Astrocyte (in vitro differentiated cells and primary cell): Measurements from ENCODE around the gene CDKAL1. TPM values are rescaled to one million over a fixed set of nuclear protein-coding genes. Genes with fewer than 3 reads are reported as not detected.

Experiments
- DNase-seq: peaks from one replicate; pipeline ENCODE4 v3.0.0-alpha.2; 2010; ENCODE audit warnings: low read depth
- FAIRE-seq: peaks from 2 replicates; lab custom pipeline; 2011; peaks lifted over from hg19 to GRCh38; lab: Jason Lieb, UNC
- H2AFZ ChIP-seq: 2 replicates; pipeline ENCODE4 v1.6.0; 2012; ENCODE audit warnings: low read depth, low read length, inconsistent platforms
- H3K27ac ChIP-seq: 2 replicates; pipeline ENCODE4 v1.5.1; 2011; ENCODE audit warnings: low read depth, low read length, inconsistent platforms
- H3K27me3 ChIP-seq: 2 replicates; pipeline ENCODE4 v1.6.0; 2011; ENCODE audit warnings: low read length, inconsistent platforms; ENCODE audit not compliant: insufficient read depth
- H3K36me3 ChIP-seq: 2 replicates; pipeline ENCODE4 v1.5.1; 2011; ENCODE audit warnings: low read length, inconsistent platforms; ENCODE audit not compliant: insufficient read depth
- H3K4me1 ChIP-seq: 2 replicates; pipeline ENCODE4 v1.5.1; 2011; ENCODE audit warnings: low read length, inconsistent platforms; ENCODE audit not compliant: insufficient read depth
- H3K4me2 ChIP-seq: 2 replicates; pipeline ENCODE4 v1.6.0; 2012; ENCODE audit warnings: low read length, inconsistent platforms
- H3K4me3 ChIP-seq: 2 replicates; pipeline ENCODE4 v1.5.1; 2011; ENCODE audit warnings: low read depth, mild to moderate bottlenecking, low read length, inconsistent platforms; ENCODE audit not compliant: insufficient read depth
- H3K79me2 ChIP-seq: 2 replicates; pipeline ENCODE4 v1.6.0; 2012; ENCODE audit warnings: mild to moderate bottlenecking, low read length, inconsistent platforms; ENCODE audit not compliant: insufficient read depth
- H3K9ac ChIP-seq: 2 replicates; pipeline ENCODE4 v1.6.0; 2012; ENCODE audit warnings: mild to moderate bottlenecking, low read length, inconsistent platforms
- H3K9me3 ChIP-seq: 2 replicates; pipeline ENCODE4 v1.5.1; 2012; ENCODE audit warnings: low read depth, mild to moderate bottlenecking, low read length, inconsistent platforms; ENCODE audit not compliant: insufficient read depth
- H4K20me1 ChIP-seq: 2 replicates; pipeline ENCODE4 v1.6.0; 2012; ENCODE audit warnings: low read length, inconsistent platforms; ENCODE audit not compliant: insufficient read depth
- H3K27ac Mint-ChIP-seq: one replicate; pipeline ENCODE4 v1.8.0; 2021; ENCODE audit warnings: mild to moderate bottlenecking, mixed read lengths; ENCODE audit not compliant: unreplicated experiment
- H3K27me3 Mint-ChIP-seq: one replicate; pipeline ENCODE4 v1.8.0; 2021; ENCODE audit warnings: low read depth, mixed read lengths; ENCODE audit not compliant: unreplicated experiment
- H3K36me3 Mint-ChIP-seq: one replicate; pipeline ENCODE4 v1.8.0; 2021; ENCODE audit warnings: low read depth, mixed read lengths; ENCODE audit not compliant: unreplicated experiment
- H3K4me1 Mint-ChIP-seq: one replicate; pipeline ENCODE4 v1.8.0; 2021; ENCODE audit warnings: low read depth, mixed read lengths; ENCODE audit not compliant: unreplicated experiment
- H3K4me3 Mint-ChIP-seq: one replicate; pipeline ENCODE4 v1.8.0; 2021; ENCODE audit warnings: mild to moderate bottlenecking, moderate library complexity, mixed read lengths; ENCODE audit not compliant: unreplicated experiment
- H3K9me3 Mint-ChIP-seq: one replicate; pipeline ENCODE4 v1.8.0; 2021; ENCODE audit warnings: mild to moderate bottlenecking, mixed read lengths; ENCODE audit not compliant: unreplicated experiment
- CTCF ChIP-seq: IDR thresholded peaks from 2 replicates; pipeline ENCODE4 v1.5.1; 2011; ENCODE audit warnings: low read depth, mild to moderate bottlenecking, inconsistent platforms, low read length, moderate library complexity; ENCODE audit not compliant: insufficient read depth
- EZH2 ChIP-seq: IDR thresholded peaks from 2 replicates; pipeline ENCODE4 v1.6.1; 2012; ENCODE audit warnings: mild to moderate bottlenecking, low read length, inconsistent platforms; ENCODE audit not compliant: insufficient read depth
- total RNA-seq: library from RNA; stranded (reverse); gene quantifications from 2 replicates; pipeline ENCODE4 v1.2.1, GENCODE V29; 2021

CDKAL1 gene
- total RNA-seq, 1 donor from 2014 or later = 13.7 TPM

GRCh38 chr6:21259660-21260059 lies 725.4 kb downstream of the CDKAL1 start:
- Mint-ChIP-seq H3K27ac (no peak overlapping the region), H3K36me3 (no peaks in the 10 kb centered on the region), H3K27me3 (no peaks in the 10 kb centered on the region), H3K9me3 (peaks cover 2% of the 10 kb centered on the region), H3K4me1 (peaks cover 8% of the 10 kb centered on the region), H3K4me3 (no peak overlapping the region)
- FAIRE-seq (no peak), DNase-seq (no peak)
- Histone ChIP-seq H3K9me3 (no peaks in the 10 kb centered on the region), H3K4me1 (no peaks in the 10 kb centered on the region), H4K20me1 (no peaks in the 10 kb centered on the region), H3K27ac (no peak overlapping the region), H3K79me2 (no peaks in the 10 kb centered on the region), H3K27me3 (no peaks in the 10 kb centered on the region), H3K4me2 (no peak overlapping the region), H3K36me3 (no peaks in the 10 kb centered on the region), H2AFZ (no peak overlapping the region), H3K9ac (no peak overlapping the region), H3K4me3 (no peak overlapping the region)
- TF ChIP-seq CTCF (no peak), EZH2 (no peak)

DNA sequence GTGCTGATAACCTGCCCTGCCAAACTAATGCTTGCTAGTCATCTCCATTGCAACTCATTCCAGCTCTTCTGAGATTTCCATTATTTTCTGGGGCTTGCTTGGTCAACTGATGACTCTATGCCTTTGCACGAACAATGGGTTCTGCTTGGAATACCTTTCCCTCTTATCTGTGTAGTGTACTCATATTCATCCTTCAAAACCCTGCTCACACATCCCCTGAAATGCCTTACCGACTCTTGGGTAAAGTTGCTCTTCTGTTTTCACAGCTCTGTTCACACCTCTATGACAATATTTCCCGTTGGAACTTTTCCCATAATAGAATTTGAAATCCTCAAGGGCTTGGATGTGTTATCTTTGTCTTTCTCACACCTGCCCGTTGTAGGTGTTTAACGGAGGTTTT lies 728.2 kb downstream of the CDKAL1 start:
- peaks cover 2% of the 10 kb centered on the region for H3K9me3 Mint-ChIP-seq
- no peak for TF ChIP-seq EZH2
- no peak for TF ChIP-seq CTCF
- no peak for FAIRE-seq

DNA sequence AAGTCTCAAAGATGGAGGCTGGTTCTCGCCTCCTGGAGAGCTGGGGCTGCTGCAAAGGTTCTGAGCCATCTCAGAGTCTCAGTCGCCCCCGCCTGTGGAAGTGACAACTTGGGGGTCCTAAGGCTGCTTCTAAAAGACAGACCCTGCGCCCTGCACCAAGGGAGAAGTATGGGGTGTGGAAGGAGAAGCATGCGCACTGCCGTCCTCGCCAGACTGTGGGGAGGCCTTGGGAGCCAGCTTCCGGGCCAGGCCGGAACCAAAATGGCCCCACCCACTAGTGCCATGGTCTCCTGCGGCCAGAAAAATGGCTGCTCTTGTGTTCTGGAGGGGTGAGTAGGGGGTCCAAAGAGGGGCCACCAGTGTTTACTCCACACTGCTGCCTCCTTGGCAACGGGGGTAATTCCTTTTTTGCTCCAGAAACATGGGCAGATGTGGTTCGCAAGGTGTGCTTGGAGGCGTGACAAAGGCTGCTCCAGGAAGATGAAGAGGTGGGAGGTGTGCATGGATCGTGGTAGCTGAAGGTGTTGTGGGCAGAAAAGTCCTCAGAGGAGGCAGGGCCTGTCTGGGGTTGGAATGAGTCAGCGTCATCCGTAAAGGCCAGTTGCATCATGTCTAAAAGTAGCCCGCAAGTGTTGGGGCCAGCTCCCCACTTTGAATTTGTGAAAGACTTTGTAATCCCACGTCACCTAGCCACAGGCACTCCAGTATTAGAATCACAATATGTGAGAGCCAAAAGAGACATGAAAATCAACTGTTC lies 729.5 kb downstream of the CDKAL1 start:
- Mint-ChIP-seq H3K4me3 (no peak overlapping the region), H3K27me3 (no peaks in the 10 kb centered on the region), H3K36me3 (no peaks in the 10 kb centered on the region), H3K27ac (peak overlapping the region; percentile 60), H3K9me3 (peaks cover 2% of the 10 kb centered on the region), H3K4me1 (peaks cover 8% of the 10 kb centered on the region)
- Histone ChIP-seq H4K20me1 (no peaks in the 10 kb centered on the region), H3K4me3 (no peak overlapping the region), H3K4me1 (peaks cover 5% of the 10 kb centered on the region), H3K4me2 (no peak overlapping the region), H3K9ac (no peak overlapping the region), H3K27me3 (no peaks in the 10 kb centered on the region), H3K79me2 (no peaks in the 10 kb centered on the region), H3K27ac (peak overlapping the region; percentile 31), H3K36me3 (no peaks in the 10 kb centered on the region), H3K9me3 (no peaks in the 10 kb centered on the region), H2AFZ (no peak overlapping the region)
- FAIRE-seq (no peak), DNase-seq (peak; percentile 81)
- TF ChIP-seq EZH2 (no peak), CTCF (no peak)

More for the DNA sequence above, 728.2 kb downstream of the CDKAL1 start:
- no peak overlapping the region for H3K27ac ChIP-seq
- no peaks in the 10 kb centered on the region for H4K20me1 ChIP-seq
- peaks cover 5% of the 10 kb centered on the region for H3K4me1 ChIP-seq
- H3K27me3 ChIP-seq = no peaks in the 10 kb centered on the region
- no peak overlapping the region for H3K4me3 Mint-ChIP-seq
- H3K36me3 Mint-ChIP-seq = no peaks in the 10 kb centered on the region
- no peaks in the 10 kb centered on the region for H3K27me3 Mint-ChIP-seq
- H3K79me2 ChIP-seq = no peaks in the 10 kb centered on the region
- no peak overlapping the region for H3K9ac ChIP-seq
- no peak overlapping the region for H3K4me3 ChIP-seq
- H3K36me3 ChIP-seq = no peaks in the 10 kb centered on the region
- peaks cover 8% of the 10 kb centered on the region for H3K4me1 Mint-ChIP-seq
- no peak overlapping the region for H3K27ac Mint-ChIP-seq
- no peak overlapping the region for H3K4me2 ChIP-seq
- H3K9me3 ChIP-seq = no peaks in the 10 kb centered on the region
- no peak for DNase-seq
- H2AFZ ChIP-seq = no peak overlapping the region
